Measurements from ENCODE around the gene CIT.

Gene CIT

GRCh38 chr12:119749666-119750065, 127.5 kb downstream of the CIT start:
- no peak overlapping the region for H3K4me3 ChIP-seq (ENCODE audit: low read depth, low read length)
- DNase-seq (ENCODE audit: low read depth), result no peak
- TF ChIP-seq CTCF (IDR thresholded peaks at IDR 0.05; ENCODE audit: insufficient read depth, low read depth, low read length, missing control alignments), result no peak

GRCh38 chr12:119748497-119748896, 128.6 kb downstream of the CIT start:
- DNase-seq (ENCODE audit: low read depth), result no peak
- H3K4me3 ChIP-seq (ENCODE audit: low read depth, low read length), result no peak overlapping the region
- TF ChIP-seq CTCF (IDR thresholded peaks at IDR 0.05; ENCODE audit: insufficient read depth, low read depth, low read length, missing control alignments), result no peak

- no peak for TF ChIP-seq CTCF (IDR thresholded peaks at IDR 0.05; ENCODE audit: insufficient read depth, low read depth, low read length, missing control alignments)
- H3K4me3 ChIP-seq (ENCODE audit: low read depth, low read length), result no peak overlapping the region
- no peak for DNase-seq (ENCODE audit: low read depth)
Observed at GRCh38 chr12:119746169-119746568, 131.0 kb downstream of the CIT start.

GRCh38 chr12:119744900-119745606, 132.1 kb downstream of the CIT start:
- DNase-seq (ENCODE audit: low read depth), result no peak
- H3K4me3 ChIP-seq (ENCODE audit: low read depth, low read length), result no peak overlapping the region
- no peak for TF ChIP-seq CTCF (IDR thresholded peaks at IDR 0.05; ENCODE audit: insufficient read depth, low read depth, low read length, missing control alignments)

- no peak for TF ChIP-seq CTCF (IDR thresholded peaks at IDR 0.05; ENCODE audit: insufficient read depth, low read depth, low read length, missing control alignments)
- H3K4me3 ChIP-seq (ENCODE audit: low read depth, low read length), result no peak overlapping the region
- DNase-seq (ENCODE audit: low read depth), result no peak
Observed at GRCh38 chr12:119742700-119743099, 134.4 kb downstream of the CIT start.

- DNase-seq (ENCODE audit: low read depth), result no peak
- TF ChIP-seq CTCF (IDR thresholded peaks at IDR 0.05; ENCODE audit: insufficient read depth, low read depth, low read length, missing control alignments), result no peak
- H3K4me3 ChIP-seq (ENCODE audit: low read depth, low read length), result no peak overlapping the region
Observed at GRCh38 chr12:119740830-119741229, 136.3 kb downstream of the CIT start.

- DNase-seq (ENCODE audit: low read depth), result no peak
- no peak for TF ChIP-seq CTCF (IDR thresholded peaks at IDR 0.05; ENCODE audit: insufficient read depth, low read depth, low read length, missing control alignments)
- H3K4me3 ChIP-seq (ENCODE audit: low read depth, low read length), result no peak overlapping the region
Observed at GRCh38 chr12:119735079-119735478, 142.0 kb downstream of the CIT start.

Data from GM12865 (cell line).